Uterus (tissue), 2 donors: ENCODE data around the gene IGSF1.

Source experiments
- POLR2A ChIP-seq, 2 donors: fragments of 450-650 bp; IDR thresholded peaks; one replicate each; pipeline ENCODE4 v1.6.1; 2016; ENCODE audit warnings: antibody characterized with exemption in 2 of 2, mild to moderate bottlenecking in 1 of 2, moderate library complexity in 1 of 2
- TF ChIP-seq, protein P1 (sequence below), 4 experiments: fragments of 200-600 bp in 2 of 4; fragments of 450-650 bp in 2 of 4; sonication (generic) in 2 of 4; IDR thresholded peaks; one replicate each; pipeline ENCODE4 v1.5.1; 2016 to 2019; ENCODE audit warnings: antibody characterized with exemption in 4 of 4, mild to moderate bottlenecking in 2 of 4, moderate library complexity in 1 of 4

GRCh38 chrX:131225078-131225477 is 64.0 kb downstream of the IGSF1 start:
- TF ChIP-seq, protein P1, sequence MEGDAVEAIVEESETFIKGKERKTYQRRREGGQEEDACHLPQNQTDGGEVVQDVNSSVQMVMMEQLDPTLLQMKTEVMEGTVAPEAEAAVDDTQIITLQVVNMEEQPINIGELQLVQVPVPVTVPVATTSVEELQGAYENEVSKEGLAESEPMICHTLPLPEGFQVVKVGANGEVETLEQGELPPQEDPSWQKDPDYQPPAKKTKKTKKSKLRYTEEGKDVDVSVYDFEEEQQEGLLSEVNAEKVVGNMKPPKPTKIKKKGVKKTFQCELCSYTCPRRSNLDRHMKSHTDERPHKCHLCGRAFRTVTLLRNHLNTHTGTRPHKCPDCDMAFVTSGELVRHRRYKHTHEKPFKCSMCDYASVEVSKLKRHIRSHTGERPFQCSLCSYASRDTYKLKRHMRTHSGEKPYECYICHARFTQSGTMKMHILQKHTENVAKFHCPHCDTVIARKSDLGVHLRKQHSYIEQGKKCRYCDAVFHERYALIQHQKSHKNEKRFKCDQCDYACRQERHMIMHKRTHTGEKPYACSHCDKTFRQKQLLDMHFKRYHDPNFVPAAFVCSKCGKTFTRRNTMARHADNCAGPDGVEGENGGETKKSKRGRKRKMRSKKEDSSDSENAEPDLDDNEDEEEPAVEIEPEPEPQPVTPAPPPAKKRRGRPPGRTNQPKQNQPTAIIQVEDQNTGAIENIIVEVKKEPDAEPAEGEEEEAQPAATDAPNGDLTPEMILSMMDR (IDR thresholded peaks at IDR 0.05): no peak
- TF ChIP-seq POLR2A (IDR thresholded peaks at IDR 0.05): no peak
